GM12878 (cell line): ENCODE measurements around the gene SMC3. TPM values are rescaled to one million over a fixed set of nuclear protein-coding genes. Genes with fewer than 3 reads are reported as not detected.
A peak's percentile ranks its signal among the peaks of the same experiment; 100 is the strongest.

Experiments
- ATAC-seq: fragments of 200-7000 bp; cut with Tn5 transposase; 3 replicates; pipeline ENCODE4 v1.9.1; 2020; ENCODE audit warnings: mild to moderate bottlenecking, moderate library complexity
- BruUV-seq: library from RNA; stranded (reverse); fragments of 400-500 nt; replicated peaks from 2 replicates; lab custom pipeline; 2021; lab: Mats Ljungman, UMichigan
- CTCF ChIA-PET: fragments of 300-600 bp; sonication (Branson Sonifier 250); formaldehyde crosslinking; extraction: SDS; loops from one replicate; lab custom pipeline; 2021; ENCODE audit warnings: inconsistent platforms; lab: Yijun Ruan, JAX
- POLR2A ChIA-PET: fragments of 350-600 bp; formaldehyde crosslinking; extraction: SDS; loops from one replicate; lab custom pipeline; 2021; ENCODE audit warnings: inconsistent platforms; lab: Charles Lee
- RAD21 ChIA-PET: fragments of 300-600 bp; sonication (Branson Sonifier 250); formaldehyde crosslinking; loops from one replicate; lab custom pipeline; 2023; ENCODE audit warnings: antibody characterized with exemption; ENCODE audit not compliant: unreplicated experiment; lab: Charles Lee
- SMC1A ChIA-PET: fragments of 300-600 bp; sonication (Branson Sonifier 250); formaldehyde crosslinking; loops from one replicate; lab custom pipeline; 2023; ENCODE audit not compliant: unreplicated experiment, uncharacterized antibody; lab: Charles Lee
- DNase-seq: peaks from one replicate; pipeline ENCODE4 v3.0.0-alpha.2; 2011; ENCODE audit warnings: low read depth, low spot score
- FAIRE-seq: peaks from 3 replicates; lab custom pipeline; 2011; peaks lifted over from hg19 to GRCh38; lab: Jason Lieb, UNC
- H2AFZ ChIP-seq: 2 replicates; pipeline ENCODE4 v1.6.0; 2011; ENCODE audit warnings: low read depth, low read length, control low read depth; ENCODE audit not compliant: control insufficient read depth
- H3K27ac ChIP-seq: 2 replicates; pipeline ENCODE4 v1.5.1; 2011; ENCODE audit warnings: control low read depth; ENCODE audit not compliant: control insufficient read depth, insufficient read depth
- H3K27me3 ChIP-seq, 2 experiments: replicated peaks in 1 of 2; 2 replicates each; pipeline versions ENCODE4 v1.6.0 to v1.6.1; 2011; ENCODE audit warnings: low read length in 1 of 2; ENCODE audit not compliant: control insufficient read depth in 2 of 2, insufficient read depth in 2 of 2
- H3K36me3 ChIP-seq, 2 experiments: 2 replicates each; pipeline ENCODE4 v1.5.1; 2011; ENCODE audit warnings: low read length in 1 of 2; ENCODE audit not compliant: control insufficient read depth in 2 of 2, insufficient read depth in 2 of 2
- H3K4me1 ChIP-seq: 2 replicates; pipeline ENCODE4 v1.6.1; 2011; ENCODE audit warnings: mild to moderate bottlenecking, low read length, moderate library complexity, mixed read lengths; ENCODE audit not compliant: control insufficient read depth, insufficient read depth
- H3K4me2 ChIP-seq: 2 replicates; pipeline ENCODE4 v1.6.0; 2011; ENCODE audit warnings: control low read depth; ENCODE audit not compliant: control insufficient read depth, insufficient read depth
- H3K4me3 ChIP-seq: fragments of 200-600 bp; sonication (generic); 2 replicates; pipeline ENCODE4 v1.5.1; 2016
- H3K79me2 ChIP-seq: 2 replicates; pipeline ENCODE4 v1.6.0; 2011; ENCODE audit warnings: low read length; ENCODE audit not compliant: control insufficient read depth, insufficient read depth
- H3K9ac ChIP-seq: 2 replicates; pipeline ENCODE4 v1.8.0; 2011; ENCODE audit warnings: low read length, control low read depth, mixed read lengths; ENCODE audit not compliant: control insufficient read depth, insufficient read depth
- H3K9me3 ChIP-seq: replicated peaks from 3 replicates; pipeline ENCODE4 v1.5.1; 2011; ENCODE audit warnings: mild to moderate bottlenecking, low read length; ENCODE audit not compliant: control insufficient read depth, insufficient read depth
- H4K20me1 ChIP-seq: 2 replicates; pipeline ENCODE4 v1.6.0; 2011; ENCODE audit not compliant: control insufficient read depth, insufficient read depth
- BHLHE40 ChIP-seq, 2 experiments: fragments of 450-650 bp in 1 of 2; IDR thresholded peaks; 2 replicates each; pipeline ENCODE4 v1.6.1; 2011 to 2017; ENCODE audit warnings: low read depth in 2 of 2, borderline replicate concordance in 1 of 2, improper control_type of control experiment in 1 of 2, low read length in 1 of 2, mild to moderate bottlenecking in 1 of 2
- CHD1 ChIP-seq: IDR thresholded peaks from 2 replicates; pipeline ENCODE4 v1.6.1; 2012; ENCODE audit warnings: low read depth, low read length, improper control_type of control experiment
- CREB1 ChIP-seq: IDR thresholded peaks from 2 replicates; pipeline ENCODE4 v1.6.1; 2012; ENCODE audit warnings: low read depth, mild to moderate bottlenecking, inconsistent platforms
- HCFC1 ChIP-seq: fragments of 150-350 bp; IDR thresholded peaks from 2 replicates; pipeline ENCODE4 v1.6.1; 2014; ENCODE audit warnings: low read length
- IRF4 ChIP-seq: IDR thresholded peaks from 2 replicates; pipeline ENCODE4 v1.6.1; 2011; ENCODE audit warnings: low read depth, low read length
- LARP7 ChIP-seq: fragments of 450-650 bp; IDR thresholded peaks from 2 replicates; pipeline ENCODE4 v1.6.1; 2017; ENCODE audit warnings: mild to moderate bottlenecking
- SP1 ChIP-seq: IDR thresholded peaks from one replicate; pipeline ENCODE4 v1.6.1; 2011; ENCODE audit warnings: low read depth, low read length
- SPI1 ChIP-seq: IDR thresholded peaks from 2 replicates; pipeline ENCODE4 v1.6.1; 2011; ENCODE audit warnings: low read depth, mild to moderate bottlenecking, low read length, moderate library complexity, borderline replicate concordance; ENCODE audit not compliant: insufficient read depth
- USF1 ChIP-seq: IDR thresholded peaks from 2 replicates; pipeline ENCODE4 v1.6.1; 2011; ENCODE audit warnings: borderline replicate concordance, low read depth, mild to moderate bottlenecking, moderate library complexity, mixed read lengths, low read length; ENCODE audit not compliant: insufficient read depth; ENCODE audit errors: extremely low read length
- ZNF207 ChIP-seq: fragments of 450-650 bp; IDR thresholded peaks from 2 replicates; pipeline ENCODE4 v1.6.1; 2014; ENCODE audit warnings: antibody characterized with exemption, mild to moderate bottlenecking, borderline replicate concordance
- ZNF217 ChIP-seq: fragments of 450-650 bp; IDR thresholded peaks from 2 replicates; pipeline ENCODE4 v1.6.1; 2017; ENCODE audit warnings: antibody characterized with exemption, mild to moderate bottlenecking
- WGBS: methylation state at CpG from one replicate; pipeline ENCODE4 v1.1.6; 2016; ENCODE audit warnings: low lambda C conversion rate; ENCODE audit not compliant: insufficient replicate concordance, insufficient coverage; ENCODE audit errors: missing lambda C conversion rate; 5-methylcytosine and 5-hydroxymethylcytosine counted together
- in situ Hi-C: fragments of 300-500 bp; cut with MboI; formaldehyde crosslinking; loops from 9 replicates; pipeline ENCODE4 v1.14.3; 2018; ENCODE audit warnings: mixed read lengths
- intact Hi-C: fragments of 100-400 bp; cut with micrococcal nuclease; formaldehyde crosslinking; loops from one replicate; pipeline ENCODE4 v1.14.2; 2022; ENCODE audit not compliant: unreplicated experiment
- polyA plus RNA-seq, 11 experiments: library from polyadenylated mRNA; depleted of rRNA in 4 of 11; unstranded in 6 of 11; stranded (reverse) in 5 of 11; fragments of >200 nt; fragmentation: Nextera tagmentation in 4 of 11; fragmentation: Illumina TruSeq in 1 of 11; extraction: Ambion mirVana in 4 of 11; extraction: Trizol in 1 of 11; gene quantifications; 1 replicate in 1 of 11; 2 replicates in 10 of 11; pipeline versions ENCODE4 v1.2.1 to v1.2.3, GENCODE V29; 2011 to 2016; ENCODE audit warnings: inconsistent platforms in 2 of 11, missing spikeins in 2 of 11, low read depth in 1 of 11
- total RNA-seq, 4 experiments: library from RNA; depleted of rRNA in 3 of 4; stranded (reverse); fragments of >200 nt in 3 of 4; fragmentation: Illumina TruSeq in 1 of 4; extraction: Trizol in 1 of 4; gene quantifications; 2 replicates each; pipeline versions ENCODE4 v1.2.1 to v1.2.3, GENCODE V29; 2013 to 2021
- TF ChIP-seq, protein P1 (sequence below): fragments of 150-350 bp; IDR thresholded peaks from 2 replicates; pipeline ENCODE4 v1.6.1; 2016; ENCODE audit warnings: low read depth, low read length

SMC3 gene
- total and polyA plus RNA-seq, 10 of the 15 experiments (the other 5 are each of a cell fraction or from before 2014, with no cell fraction given): 30.4 to 123 (median 48.3) TPM

DNA sequence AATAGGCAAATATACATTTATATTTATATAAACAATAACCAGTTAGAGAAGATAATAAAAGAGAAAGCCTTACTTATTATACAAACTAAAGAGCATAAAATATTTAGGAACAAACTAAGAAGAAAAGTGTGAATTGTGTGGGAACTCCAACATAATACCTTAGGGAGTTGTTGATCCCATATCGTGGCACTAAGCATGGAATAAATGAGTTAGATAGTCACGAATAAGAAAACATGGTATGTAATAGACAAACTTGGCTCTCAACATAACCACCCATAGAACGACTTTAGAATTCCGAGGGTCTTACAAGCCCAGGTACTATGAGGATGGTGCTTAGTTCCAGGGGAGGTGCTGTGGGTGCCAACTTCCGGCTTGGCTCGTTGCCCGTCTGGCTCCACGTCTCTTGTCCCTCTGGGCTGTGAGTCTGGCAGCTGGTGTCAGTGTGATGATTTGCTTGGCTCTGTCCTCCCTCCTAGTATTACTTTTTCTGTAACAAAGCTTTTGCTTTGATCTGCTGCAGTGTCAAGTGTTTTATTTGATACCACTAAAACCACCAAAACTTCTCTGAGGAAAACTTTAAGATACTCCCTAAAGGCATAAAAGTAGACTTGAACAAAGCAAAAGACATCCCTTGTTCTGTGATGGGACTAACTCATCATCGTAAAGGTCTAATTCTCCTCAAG, 67.2 kb downstream of the SMC3 start:
- no peaks in the 10 kb centered on the region for H3K9me3 ChIP-seq
- 59% methylated on average over 9 of the region's 9 CpGs for WGBS
- ChIA-PET RAD21 (no interaction called here), POLR2A (no interaction called here), CTCF (no interaction called here), SMC1A (interaction anchor here (0.7 to 1.9 kb wide), 4 partner anchors 11 to 166 kb away, joined by 3 to 4 read pairs (median 3); no protein-coding TSS in a partner anchor)
- in situ Hi-C loops (no loop called here), intact Hi-C loops (no loop called here)
- FAIRE-seq: peak; percentile 7
- no peak overlapping the region for H3K4me2 ChIP-seq
- no peaks in the 10 kb centered on the region for H4K20me1 ChIP-seq
- no peak overlapping the region for H3K4me3 ChIP-seq
- no peak overlapping the region for H3K27ac ChIP-seq
- no peaks in the 10 kb centered on the region for H3K36me3 ChIP-seq
- no peak overlapping the region for H3K9ac ChIP-seq
- H3K4me1 ChIP-seq: no peaks in the 10 kb centered on the region
- H3K27me3 ChIP-seq: no peaks in the 10 kb centered on the region
- no TSS peak for BruUV-seq
- no peak for ATAC-seq
- DNase-seq: no peak
- no peaks in the 10 kb centered on the region for H3K79me2 ChIP-seq
- TF ChIP-seq ZNF217 (no peak), SPI1 (no peak), BHLHE40 (IDR thresholded peaks at IDR 0.05; ENCODE audit: borderline replicate concordance in 1 of 2, low read depth in 2 of 2, low read length in 1 of 2) (no peak), SP1 (no peak), HCFC1 (no peak), CHD1 (no peak), IRF4 (no peak), USF1 (no peak), LARP7 (no peak), CREB1 (no peak), ZNF207 (no peak)
- TF ChIP-seq, protein P1, sequence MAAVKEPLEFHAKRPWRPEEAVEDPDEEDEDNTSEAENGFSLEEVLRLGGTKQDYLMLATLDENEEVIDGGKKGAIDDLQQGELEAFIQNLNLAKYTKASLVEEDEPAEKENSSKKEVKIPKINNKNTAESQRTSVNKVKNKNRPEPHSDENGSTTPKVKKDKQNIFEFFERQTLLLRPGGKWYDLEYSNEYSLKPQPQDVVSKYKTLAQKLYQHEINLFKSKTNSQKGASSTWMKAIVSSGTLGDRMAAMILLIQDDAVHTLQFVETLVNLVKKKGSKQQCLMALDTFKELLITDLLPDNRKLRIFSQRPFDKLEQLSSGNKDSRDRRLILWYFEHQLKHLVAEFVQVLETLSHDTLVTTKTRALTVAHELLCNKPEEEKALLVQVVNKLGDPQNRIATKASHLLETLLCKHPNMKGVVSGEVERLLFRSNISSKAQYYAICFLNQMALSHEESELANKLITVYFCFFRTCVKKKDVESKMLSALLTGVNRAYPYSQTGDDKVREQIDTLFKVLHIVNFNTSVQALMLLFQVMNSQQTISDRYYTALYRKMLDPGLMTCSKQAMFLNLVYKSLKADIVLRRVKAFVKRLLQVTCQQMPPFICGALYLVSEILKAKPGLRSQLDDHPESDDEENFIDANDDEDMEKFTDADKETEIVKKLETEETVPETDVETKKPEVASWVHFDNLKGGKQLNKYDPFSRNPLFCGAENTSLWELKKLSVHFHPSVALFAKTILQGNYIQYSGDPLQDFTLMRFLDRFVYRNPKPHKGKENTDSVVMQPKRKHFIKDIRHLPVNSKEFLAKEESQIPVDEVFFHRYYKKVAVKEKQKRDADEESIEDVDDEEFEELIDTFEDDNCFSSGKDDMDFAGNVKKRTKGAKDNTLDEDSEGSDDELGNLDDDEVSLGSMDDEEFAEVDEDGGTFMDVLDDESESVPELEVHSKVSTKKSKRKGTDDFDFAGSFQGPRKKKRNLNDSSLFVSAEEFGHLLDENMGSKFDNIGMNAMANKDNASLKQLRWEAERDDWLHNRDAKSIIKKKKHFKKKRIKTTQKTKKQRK: no peak
- no peak overlapping the region for H2AFZ ChIP-seq
